Measurements from ENCODE around the gene FEN1.
A peak's percentile ranks its signal among the peaks of the same experiment; 100 is the strongest.

The FEN1 gene

GRCh38 chr11:61749591-61750217 is 43.0 kb upstream of the FEN1 start:
- H3K4me1 ChIP-seq (ENCODE audit: control insufficient read depth, insufficient read depth, low read length): no peaks in the 10 kb centered on the region
- POLR2A ChIA-PET: interaction anchor here (1.0 kb wide), 1 partner anchor 39 kb away, joined by 3 read pairs; no protein-coding TSS in a partner anchor
- no peak overlapping the region for H3K4me3 ChIP-seq (ENCODE audit: low read depth, low read length)
- no peaks in the 10 kb centered on the region for H3K9me3 ChIP-seq (ENCODE audit: control insufficient read depth, insufficient read depth, low read depth, low read length)
- TF ChIP-seq EGR2 (tag by site-specific recombination; IDR thresholded peaks at IDR 0.05; ENCODE audit: low read depth) (peak; percentile 50; the same call in 1 of the 2 replicates), ZNF785 (tag by site-specific recombination; IDR thresholded peaks at IDR 0.05) (no peak)
- CTCF ChIA-PET: interaction anchor here (0.5 to 6.7 kb wide), 14 partner anchors 12 to 708 kb away, joined by 3 to 118 read pairs (median 5); partner anchors contain the start of genes FEN1, TMEM138 and TMEM258
- no peaks in the 10 kb centered on the region for H3K36me3 ChIP-seq (ENCODE audit: control insufficient read depth in 2 of 2, insufficient read depth in 1 of 2, low read length in 2 of 2)
- H3K27ac ChIP-seq (ENCODE audit: extremely low read depth, low read depth, low read length): no peak overlapping the region

GRCh38 chr11:61750631-61751273 is 42.0 kb upstream of the FEN1 start:
- no peaks in the 10 kb centered on the region for H3K36me3 ChIP-seq (ENCODE audit: control insufficient read depth in 2 of 2, insufficient read depth in 1 of 2, low read length in 2 of 2)
- ChIA-PET POLR2A (no interaction called here), CTCF (interaction anchor here (0.7 to 6.7 kb wide), 7 partner anchors 13 to 357 kb away, joined by 3 to 118 read pairs (median 6); partner anchors contain the start of genes FEN1 and TMEM258)
- no peak overlapping the region for H3K27ac ChIP-seq (ENCODE audit: extremely low read depth, low read depth, low read length)
- H3K4me3 ChIP-seq (ENCODE audit: low read depth, low read length): no peak overlapping the region
- TF ChIP-seq ZNF623 (tag by site-specific recombination; IDR thresholded peaks at IDR 0.05): peak; percentile 97
- TF ChIP-seq ZNF549 (tag by site-specific recombination; IDR thresholded peaks at IDR 0.05): no peak
- 0 out of 2 replicates have a peak, but pooled peaks have one; percentile 12 for TF ChIP-seq ZNF121 (tag by site-specific recombination; IDR thresholded peaks at IDR 0.05)
- no peaks in the 10 kb centered on the region for H3K4me1 ChIP-seq (ENCODE audit: control insufficient read depth, insufficient read depth, low read length)
- H3K9me3 ChIP-seq (ENCODE audit: control insufficient read depth, insufficient read depth, low read depth, low read length): no peaks in the 10 kb centered on the region

GRCh38 chr11:61751384-61751783 is 41.3 kb upstream of the FEN1 start:
- H3K4me3 ChIP-seq (ENCODE audit: low read depth, low read length): no peak overlapping the region
- H3K4me1 ChIP-seq (ENCODE audit: control insufficient read depth, insufficient read depth, low read length): no peaks in the 10 kb centered on the region
- TF ChIP-seq ZNF596 (tag by site-specific recombination; IDR thresholded peaks at IDR 0.05) (no peak), ZBTB6 (tag by site-specific recombination; IDR thresholded peaks at IDR 0.05) (no peak), ZFP37 (tag by site-specific recombination; IDR thresholded peaks at IDR 0.05) (no peak), ZFHX2 (tag by site-specific recombination; conservative IDR thresholded peaks at IDR 0.05) (no peak), ZNF654 (tag by site-specific recombination; IDR thresholded peaks at IDR 0.05; ENCODE audit: low read depth) (no peak), ZNF362 (tag by site-specific recombination; IDR thresholded peaks at IDR 0.05) (no peak), SCRT2 (tag by site-specific recombination; IDR thresholded peaks at IDR 0.05) (no peak), ZNF248 (tag by site-specific recombination; IDR thresholded peaks at IDR 0.05) (no peak), ELK4 (IDR thresholded peaks at IDR 0.05; ENCODE audit: borderline replicate concordance, low read depth, low read length) (no peak), ZSCAN16 (tag by site-specific recombination; IDR thresholded peaks at IDR 0.05) (no peak), ZNF354C (tag by site-specific recombination; IDR thresholded peaks at IDR 0.05; ENCODE audit: borderline replicate concordance, low read depth) (no peak)
- H3K36me3 ChIP-seq (ENCODE audit: control insufficient read depth in 2 of 2, insufficient read depth in 1 of 2, low read length in 2 of 2): no peaks in the 10 kb centered on the region
- ChIA-PET POLR2A (no interaction called here), CTCF (interaction anchor here (0.6 to 6.7 kb wide), 9 partner anchors 13 to 365 kb away, joined by 3 to 118 read pairs (median 4); partner anchors contain the start of genes FEN1 and TMEM258)
- H3K9me3 ChIP-seq (ENCODE audit: control insufficient read depth, insufficient read depth, low read depth, low read length): no peaks in the 10 kb centered on the region
- no peak overlapping the region for H3K27ac ChIP-seq (ENCODE audit: extremely low read depth, low read depth, low read length)
